ENCODE measurements around the gene TRIM31. TPM values are rescaled to one million over a fixed set of nuclear protein-coding genes. Genes with fewer than 3 reads are reported as not detected.

TRIM31 gene
- total and polyA plus RNA-seq, 10 of the 15 experiments (the other 5 are each of a cell fraction or from before 2014, with no cell fraction given) = 0.09 to 20.5 (median 0.31) TPM; not detected in 3

DNA sequence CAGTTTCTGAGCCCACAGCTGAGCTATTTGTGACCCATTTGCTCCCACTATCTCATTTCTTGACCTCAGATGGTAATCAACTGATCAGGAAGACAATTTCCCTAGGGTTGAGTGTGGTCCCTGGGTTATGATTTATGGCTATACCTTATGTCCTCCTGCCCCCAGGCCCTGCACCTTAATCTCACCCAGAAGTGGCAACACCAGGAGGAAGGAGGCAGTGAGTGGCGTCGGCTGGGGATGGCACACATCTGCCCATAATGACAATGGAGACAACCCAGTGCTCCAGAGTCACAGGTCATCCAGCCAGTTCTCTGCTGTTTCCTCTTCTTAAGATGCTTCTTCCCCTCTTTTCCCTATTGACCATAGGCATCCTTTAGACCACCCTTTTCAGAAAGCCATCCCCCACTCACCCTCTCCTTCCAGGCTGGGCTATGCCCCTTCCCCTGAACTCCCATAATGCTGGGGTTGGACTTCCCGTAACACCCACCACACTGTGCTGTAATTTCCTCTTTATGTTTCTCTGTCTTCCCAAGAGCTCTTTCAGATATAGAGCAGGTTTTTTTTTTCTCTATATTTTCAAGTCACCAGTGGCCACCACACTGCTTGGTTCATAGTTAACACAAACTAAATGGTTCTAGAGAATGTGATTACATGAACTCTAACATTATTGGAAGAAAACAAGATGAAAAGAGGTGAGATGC is 40.2 kb upstream of the TRIM31 start:
- ChIA-PET CTCF (interaction anchor here (3.1 kb wide), 1 partner anchor 49 kb away, joined by 16 read pairs; no protein-coding TSS in a partner anchor), RAD21 (ENCODE audit: unreplicated experiment) (no interaction called here), SMC1A (ENCODE audit: uncharacterized antibody, unreplicated experiment) (interaction anchor here (1.3 kb wide), 1 partner anchor 10 kb away, joined by 3 read pairs; no protein-coding TSS in a partner anchor), POLR2A (interaction anchor here (0.5 kb wide), 1 partner anchor 42 kb away, joined by 6 read pairs; no protein-coding TSS in a partner anchor)
- Histone ChIP-seq H3K4me1 (ENCODE audit: control insufficient read depth, insufficient read depth, low read length) (peaks cover 1% of the 10 kb centered on the region; the same call in 1 of the 2 replicates), H3K9ac (ENCODE audit: control insufficient read depth, insufficient read depth, low read length) (no peak overlapping the region), H3K36me3 (ENCODE audit: control insufficient read depth in 2 of 2, insufficient read depth in 2 of 2, low read length in 1 of 2) (no peaks in the 10 kb centered on the region), H3K79me2 (ENCODE audit: control insufficient read depth, insufficient read depth, low read length) (no peaks in the 10 kb centered on the region), H3K27me3 (replicated peaks in 1 of 2; ENCODE audit: control insufficient read depth in 2 of 2, insufficient read depth in 2 of 2, low read length in 1 of 2) (peaks cover 0 to 2% of the 10 kb centered on the region in 2 experiments; a peak in 3 of 4 replicates), H2AFZ (ENCODE audit: control insufficient read depth, low read depth, low read length) (no peak overlapping the region), H4K20me1 (ENCODE audit: control insufficient read depth, insufficient read depth) (no peaks in the 10 kb centered on the region), H3K4me3 (no peak overlapping the region), H3K27ac (ENCODE audit: control insufficient read depth, insufficient read depth) (no peak overlapping the region), H3K4me2 (ENCODE audit: control insufficient read depth, insufficient read depth) (no peak overlapping the region), H3K9me3 (replicated peaks; ENCODE audit: control insufficient read depth, insufficient read depth, low read length) (no peaks in the 10 kb centered on the region)
- TF ChIP-seq FOS (IDR thresholded peaks at IDR 0.05; ENCODE audit: borderline replicate concordance, extremely low read depth, insufficient read length) (no peak), SRF (IDR thresholded peaks at IDR 0.05; ENCODE audit: low read depth in 2 of 2, low read length in 2 of 2) (no peak), CHD1 (IDR thresholded peaks at IDR 0.05; ENCODE audit: low read depth, low read length) (no peak), RCOR1 (conservative IDR thresholded peaks at IDR 0.05; ENCODE audit: low read depth, low read length) (no peak), SREBF2 (IDR thresholded peaks at IDR 0.05; ENCODE audit: low read length) (no peak), TAF1 (IDR thresholded peaks at IDR 0.05; ENCODE audit: borderline replicate concordance, low read depth, low read length) (no peak), POU2F2 (IDR thresholded peaks at IDR 0.05; ENCODE audit: borderline replicate concordance, low read depth, low read length) (no peak), BHLHE40 (IDR thresholded peaks at IDR 0.05; ENCODE audit: borderline replicate concordance in 1 of 2, low read depth in 2 of 2, low read length in 1 of 2) (no peak), SMAD1 (IDR thresholded peaks at IDR 0.05; ENCODE audit: low read depth, partially characterized antibody) (no peak)
- TF ChIP-seq, protein P1, sequence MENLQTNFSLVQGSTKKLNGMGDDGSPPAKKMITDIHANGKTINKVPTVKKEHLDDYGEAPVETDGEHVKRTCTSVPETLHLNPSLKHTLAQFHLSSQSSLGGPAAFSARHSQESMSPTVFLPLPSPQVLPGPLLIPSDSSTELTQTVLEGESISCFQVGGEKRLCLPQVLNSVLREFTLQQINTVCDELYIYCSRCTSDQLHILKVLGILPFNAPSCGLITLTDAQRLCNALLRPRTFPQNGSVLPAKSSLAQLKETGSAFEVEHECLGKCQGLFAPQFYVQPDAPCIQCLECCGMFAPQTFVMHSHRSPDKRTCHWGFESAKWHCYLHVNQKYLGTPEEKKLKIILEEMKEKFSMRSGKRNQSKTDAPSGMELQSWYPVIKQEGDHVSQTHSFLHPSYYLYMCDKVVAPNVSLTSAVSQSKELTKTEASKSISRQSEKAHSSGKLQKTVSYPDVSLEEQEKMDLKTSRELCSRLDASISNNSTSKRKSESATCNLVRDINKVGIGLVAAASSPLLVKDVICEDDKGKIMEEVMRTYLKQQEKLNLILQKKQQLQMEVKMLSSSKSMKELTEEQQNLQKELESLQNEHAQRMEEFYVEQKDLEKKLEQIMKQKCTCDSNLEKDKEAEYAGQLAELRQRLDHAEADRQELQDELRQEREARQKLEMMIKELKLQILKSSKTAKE (IDR thresholded peaks at IDR 0.05; ENCODE audit: low read depth, poor library complexity, severe bottlenecking) = no peak
- TF ChIP-seq, protein P2, sequence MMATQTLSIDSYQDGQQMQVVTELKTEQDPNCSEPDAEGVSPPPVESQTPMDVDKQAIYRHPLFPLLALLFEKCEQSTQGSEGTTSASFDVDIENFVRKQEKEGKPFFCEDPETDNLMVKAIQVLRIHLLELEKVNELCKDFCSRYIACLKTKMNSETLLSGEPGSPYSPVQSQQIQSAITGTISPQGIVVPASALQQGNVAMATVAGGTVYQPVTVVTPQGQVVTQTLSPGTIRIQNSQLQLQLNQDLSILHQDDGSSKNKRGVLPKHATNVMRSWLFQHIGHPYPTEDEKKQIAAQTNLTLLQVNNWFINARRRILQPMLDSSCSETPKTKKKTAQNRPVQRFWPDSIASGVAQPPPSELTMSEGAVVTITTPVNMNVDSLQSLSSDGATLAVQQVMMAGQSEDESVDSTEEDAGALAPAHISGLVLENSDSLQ (IDR thresholded peaks at IDR 0.05) = no peak
- DNase-seq (ENCODE audit: low read depth, low spot score) (no peak), ATAC-seq (no peak), FAIRE-seq (no peak)
- no TSS peak for BruUV-seq (replicated peaks)
- intact Hi-C loops (cut with micrococcal nuclease; ENCODE audit: unreplicated experiment) = no loop called here
- WGBS (ENCODE audit: insufficient coverage, insufficient replicate concordance, low lambda C conversion rate, missing lambda C conversion rate) = 89% methylated on average over 3 of the region's 3 CpGs
- in situ Hi-C loops (cut with MboI) = no loop called here

Data from GM12878 (cell line).